ENCODE data around the gene PTOV1. TPM values are rescaled to one million over a fixed set of nuclear protein-coding genes. Genes with fewer than 3 reads are reported as not detected.

The PTOV1 gene
- total RNA-seq, 2 experiments from 2014 or later, result 60.7 to 76.8 TPM

GRCh38 chr19:49895566-49896297 lies 44.8 kb downstream of the PTOV1 start:
- no peak for DNase-seq
- H3K27me3 Mint-ChIP-seq, result peaks cover 3% of the 10 kb centered on the region
- H3K4me3 Mint-ChIP-seq, result peak overlapping the region; percentile 51
- H3K27ac Mint-ChIP-seq, result peak overlapping the region; percentile 85
- CTCF ChIA-PET, result interaction anchor here (1.7 kb wide), 1 partner anchor 13 kb away, joined by 6 read pairs; no protein-coding TSS in a partner anchor
- POLR2A ChIA-PET, result no interaction called here
- no peaks in the 10 kb centered on the region for H3K9me3 Mint-ChIP-seq
- peaks cover 31% of the 10 kb centered on the region for H3K4me1 Mint-ChIP-seq
- H3K36me3 Mint-ChIP-seq (ENCODE audit: low read depth), result no peaks in the 10 kb centered on the region

- POLR2A ChIA-PET, result interaction anchor here (1.6 kb wide), 1 partner anchor 33 kb away, joined by 3 read pairs; no protein-coding TSS in a partner anchor
These were observed 46.1 kb downstream of the PTOV1 start, which contains the start of gene IL4I1 for GRCh38 chr19:49896863-49897621. Gene IL4I1 (minus strand): TSS chr19:49896887. CDS start chr19:49896160, 727 bp downstream.

GRCh38 chr19:49904136-49904535 lies 53.2 kb downstream of the PTOV1 start:
- ChIA-PET POLR2A (interaction anchor here (0.6 kb wide), 1 partner anchor 15 kb away, joined by 4 read pairs; no protein-coding TSS in a partner anchor), CTCF (no interaction called here)
- Mint-ChIP-seq H3K4me3 (no peak overlapping the region), H3K36me3 (ENCODE audit: low read depth) (peaks cover 25% of the 10 kb centered on the region), H3K4me1 (peaks cover 22% of the 10 kb centered on the region), H3K27ac (no peak overlapping the region), H3K27me3 (no peaks in the 10 kb centered on the region), H3K9me3 (no peaks in the 10 kb centered on the region)
- DNase-seq, result no peak

More at GRCh38 chr19:49896863-49897621, 46.1 kb downstream of the PTOV1 start, which contains the start of gene IL4I1:
- no peaks in the 10 kb centered on the region for H3K36me3 Mint-ChIP-seq (ENCODE audit: low read depth)
- peak within 1 kb of the TSS; percentile 85 for H3K27ac Mint-ChIP-seq
- H3K9me3 Mint-ChIP-seq, result no peaks in the 10 kb centered on the region
- CTCF ChIA-PET, result interaction anchor here (0.9 to 1.2 kb wide), 2 partner anchors 9 to 25 kb away, joined by 3 to 6 read pairs; no protein-coding TSS in a partner anchor
- peak within 1 kb of the TSS; percentile 51 for H3K4me3 Mint-ChIP-seq
- peaks cover 25% of the 10 kb centered on the region for H3K4me1 Mint-ChIP-seq
- peak; percentile 56 for DNase-seq
- H3K27me3 Mint-ChIP-seq, result peaks cover 3% of the 10 kb centered on the region

DNA sequence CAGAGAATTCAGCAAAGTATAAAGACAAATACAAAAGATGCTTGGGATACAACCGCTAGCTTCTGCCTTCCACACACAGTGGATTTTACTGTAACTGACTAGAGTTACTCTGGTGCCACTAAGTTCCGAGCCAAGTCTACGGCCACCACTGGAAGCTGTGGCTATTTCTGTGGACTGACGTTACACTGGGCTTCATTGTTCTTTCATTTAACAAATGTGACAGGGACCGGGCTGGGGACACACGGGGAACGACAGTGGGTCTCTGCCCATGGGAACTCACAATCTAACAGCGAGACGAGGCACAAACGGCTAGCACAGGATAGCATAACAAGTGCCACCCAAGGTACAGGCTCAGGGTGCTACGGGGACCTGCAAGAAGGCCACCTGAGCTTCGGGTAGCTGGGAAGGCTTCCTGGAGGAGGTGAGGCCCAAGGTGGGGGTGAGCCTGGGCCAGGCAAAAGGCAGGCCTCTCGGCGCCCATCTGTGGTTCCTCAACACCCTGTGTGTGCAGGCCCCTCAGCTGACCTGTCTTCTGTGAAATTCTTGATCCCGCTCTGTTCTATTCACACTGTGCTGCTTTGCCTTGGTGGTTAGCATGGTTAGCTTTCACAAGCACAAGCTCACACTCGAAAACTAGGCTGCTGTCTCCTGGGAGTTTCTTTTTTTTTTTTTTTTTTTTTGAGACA lies 56.1 kb downstream of the PTOV1 start:
- no peaks in the 10 kb centered on the region for H3K27me3 Mint-ChIP-seq
- ChIA-PET POLR2A (no interaction called here), CTCF (interaction anchor here (0.7 to 1.9 kb wide), 4 partner anchors 10 to 94 kb away, joined by 3 to 6 read pairs (median 5); partner anchors contain the start of gene FUZ)
- H3K4me3 Mint-ChIP-seq, result no peak overlapping the region
- DNase-seq, result no peak
- H3K4me1 Mint-ChIP-seq, result peaks cover 36% of the 10 kb centered on the region
- no peak overlapping the region for H3K27ac Mint-ChIP-seq
- H3K36me3 Mint-ChIP-seq (ENCODE audit: low read depth), result peaks cover 37% of the 10 kb centered on the region
- H3K9me3 Mint-ChIP-seq, result no peaks in the 10 kb centered on the region

GRCh38 chr19:49907745-49908446 lies 56.9 kb downstream of the PTOV1 start:
- Mint-ChIP-seq H3K4me3 (no peak overlapping the region), H3K27ac (no peak overlapping the region), H3K9me3 (no peaks in the 10 kb centered on the region), H3K36me3 (ENCODE audit: low read depth) (peaks cover 42% of the 10 kb centered on the region), H3K27me3 (no peaks in the 10 kb centered on the region), H3K4me1 (peaks cover 39% of the 10 kb centered on the region)
- POLR2A ChIA-PET, result interaction anchor here (0.6 kb wide), 2 partner anchors 10 to 252 kb away, joined by 3 read pairs; no protein-coding TSS in a partner anchor
- CTCF ChIA-PET, result interaction anchor here (0.7 to 1.3 kb wide), 3 partner anchors 14 to 95 kb away, joined by 3 to 6 read pairs (median 4); partner anchors contain the start of gene FUZ
- DNase-seq, result no peak

DNA sequence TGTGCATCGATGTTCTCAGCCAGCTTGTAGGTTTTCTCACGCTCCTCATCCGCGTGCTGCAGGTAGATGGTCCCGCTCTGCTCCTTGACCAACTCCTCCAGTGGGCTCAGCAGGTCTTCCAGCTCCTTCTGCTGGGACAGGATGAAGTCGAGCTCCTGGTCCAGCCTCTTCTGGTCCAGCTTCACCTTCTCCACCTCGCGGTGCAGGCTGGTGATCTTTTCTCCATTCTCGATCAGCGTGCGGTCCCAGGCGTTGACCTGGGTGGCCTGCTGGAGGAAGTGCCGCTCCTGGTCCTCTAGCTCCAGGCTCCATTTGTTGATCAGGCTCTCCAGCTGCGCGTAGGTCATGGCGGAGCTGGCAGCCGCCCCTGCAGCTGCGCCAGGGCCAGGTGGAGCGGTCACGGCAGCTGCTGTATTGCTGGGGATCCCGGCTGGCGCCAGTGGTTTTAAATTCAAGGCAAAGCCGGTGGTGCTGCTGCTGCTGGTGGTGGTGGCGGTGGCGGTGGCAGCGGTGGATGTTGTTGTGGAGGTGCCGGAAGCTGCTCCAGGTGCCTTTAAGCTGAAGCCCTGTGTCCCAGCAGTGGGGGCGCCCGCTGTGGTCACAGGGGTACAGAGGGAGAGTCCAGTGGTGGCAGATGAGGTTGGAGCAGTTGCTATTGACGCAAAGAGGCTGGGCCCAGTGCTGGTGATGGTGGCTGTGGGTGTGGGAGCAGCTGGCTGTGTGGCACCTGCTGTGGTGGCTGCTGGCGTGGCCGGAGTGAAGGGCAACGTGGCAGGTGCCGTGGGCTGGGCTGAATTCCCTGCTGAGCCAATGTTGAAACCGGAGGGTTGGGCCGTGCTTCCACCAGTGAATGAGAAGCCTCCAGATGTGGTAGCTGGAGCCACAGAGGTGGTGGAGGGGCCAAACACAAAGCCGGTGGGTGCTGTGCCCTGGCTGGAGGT lies 57.8 kb downstream of the PTOV1 start:
- Mint-ChIP-seq H3K9me3 (no peaks in the 10 kb centered on the region), H3K4me3 (no peak overlapping the region), H3K27me3 (no peaks in the 10 kb centered on the region), H3K36me3 (ENCODE audit: low read depth) (peaks cover 51% of the 10 kb centered on the region), H3K4me1 (peaks cover 46% of the 10 kb centered on the region), H3K27ac (no peak overlapping the region)
- ChIA-PET CTCF (interaction anchor here (0.9 to 2.0 kb wide), 2 partner anchors 9 to 16 kb away, joined by 3 to 5 read pairs; no protein-coding TSS in a partner anchor), POLR2A (interaction anchor here (0.6 kb wide), 2 partner anchors 11 to 253 kb away, joined by 3 read pairs; no protein-coding TSS in a partner anchor)
- DNase-seq, result no peak

GRCh38 chr19:49910179-49910578 lies 59.2 kb downstream of the PTOV1 start:
- no peak for DNase-seq
- Mint-ChIP-seq H3K27ac (no peak overlapping the region), H3K27me3 (no peaks in the 10 kb centered on the region), H3K4me1 (peaks cover 39% of the 10 kb centered on the region), H3K9me3 (no peaks in the 10 kb centered on the region), H3K36me3 (ENCODE audit: low read depth) (peaks cover 63% of the 10 kb centered on the region), H3K4me3 (no peak overlapping the region)
- ChIA-PET POLR2A (no interaction called here), CTCF (interaction anchor here (1.0 to 2.0 kb wide), 3 partner anchors 8 to 20 kb away, joined by 3 to 5 read pairs (median 5); no protein-coding TSS in a partner anchor)

Small RNA genes within 50 kb of the gene (microRNA-seq; reads per million reads assigned to microRNA genes)
- gene MIR4749 (ENCODE audit: borderline microRNAs expressed, borderline replicate concordance) (0.63 reads per million), gene MIR4750 (ENCODE audit: borderline microRNAs expressed, borderline replicate concordance) (not detected), gene MIR6800 (ENCODE audit: borderline microRNAs expressed, borderline replicate concordance) (not detected)

Other genes starting within 250 kb of the PTOV1 start
- gene RRAS, start 211.0 kb upstream of the PTOV1 start, total RNA-seq, result 1 to 10 TPM; 9.0 to 9.5 TPM
- 10 to 100 TPM; 48.1 to 59.9 TPM for gene SCAF1, start 208.9 kb upstream of the PTOV1 start, total RNA-seq
- gene IRF3, start 185.3 kb upstream of the PTOV1 start, total RNA-seq, result 100 to 1,000 TPM; 157 to 168 TPM
- gene BCL2L12, start 185.2 kb upstream of the PTOV1 start, total RNA-seq, result 10 to 100 TPM; 73.9 to 80.7 TPM
- gene PRMT1, start 173.9 kb upstream of the PTOV1 start, total RNA-seq, result 100 to 1,000 TPM; 125 to 130 TPM
- 1 to 10 TPM; 3.7 to 4.9 TPM for gene ADM5, start 161.6 kb upstream of the PTOV1 start, total RNA-seq
- gene CPT1C, start 160.0 kb upstream of the PTOV1 start, total RNA-seq, result 1 to 10 TPM in 1 of 2 experiments, under 1 TPM in 1; 0.79 to 1.3 TPM
- gene TSKS, start 87.9 kb upstream of the PTOV1 start, total RNA-seq, result 1 to 10 TPM; 4.5 to 5.4 TPM
- 10 to 100 TPM; 77.2 to 87.9 TPM for gene AP2A1, start 84.2 kb upstream of the PTOV1 start, total RNA-seq
- gene FUZ, start 37.9 kb upstream of the PTOV1 start, total RNA-seq, result 10 to 100 TPM; 13.3 to 13.9 TPM
- gene MED25, start 32.9 kb upstream of the PTOV1 start, total RNA-seq, result 10 to 100 TPM; 57.9 to 62.7 TPM
- 100 to 1,000 TPM; 105 to 131 TPM for gene PNKP, start 16.4 kb downstream of the PTOV1 start, total RNA-seq
- gene AKT1S1, start 26.2 kb downstream of the PTOV1 start, total RNA-seq, result 10 to 100 TPM; 17.5 to 18.9 TPM
- gene TBC1D17, start 26.5 kb downstream of the PTOV1 start, total RNA-seq, result 10 to 100 TPM; 33.2 to 33.8 TPM
- 1 to 10 TPM; 3.7 to 4.2 TPM for gene IL4I1, start 45.7 kb downstream of the PTOV1 start, total RNA-seq
- gene ATF5, start 78.0 kb downstream of the PTOV1 start, total RNA-seq, result 10 to 100 TPM; 10.5 to 12.1 TPM
- 100 to 1,000 TPM; 111 to 127 TPM for gene NUP62, start 78.3 kb downstream of the PTOV1 start, total RNA-seq
- not detected for gene SIGLEC11, start 110.0 kb downstream of the PTOV1 start, total RNA-seq
- gene VRK3, start 174.2 kb downstream of the PTOV1 start, total RNA-seq, result 10 to 100 TPM; 75.4 to 86.9 TPM
- 10 to 100 TPM; 10.0 to 10.6 TPM for gene ZNF473, start 174.8 kb downstream of the PTOV1 start, total RNA-seq

All from activated CD4-positive, alpha-beta T cell treated with anti-CD3 and anti-CD28 coated beads, Interleukin-2, amount 10 ng/mL, durations not matched to agents 7 days and 5 days (primary cell).